Measurements from ENCODE around the gene SH3BP5L. TPM values are rescaled to one million over a fixed set of nuclear protein-coding genes. Genes with fewer than 3 reads are reported as not detected.

Gene SH3BP5L
- total and polyA plus RNA-seq, 2 experiments from 2014 or later, result 2.8 to 26.1 TPM

DNA sequence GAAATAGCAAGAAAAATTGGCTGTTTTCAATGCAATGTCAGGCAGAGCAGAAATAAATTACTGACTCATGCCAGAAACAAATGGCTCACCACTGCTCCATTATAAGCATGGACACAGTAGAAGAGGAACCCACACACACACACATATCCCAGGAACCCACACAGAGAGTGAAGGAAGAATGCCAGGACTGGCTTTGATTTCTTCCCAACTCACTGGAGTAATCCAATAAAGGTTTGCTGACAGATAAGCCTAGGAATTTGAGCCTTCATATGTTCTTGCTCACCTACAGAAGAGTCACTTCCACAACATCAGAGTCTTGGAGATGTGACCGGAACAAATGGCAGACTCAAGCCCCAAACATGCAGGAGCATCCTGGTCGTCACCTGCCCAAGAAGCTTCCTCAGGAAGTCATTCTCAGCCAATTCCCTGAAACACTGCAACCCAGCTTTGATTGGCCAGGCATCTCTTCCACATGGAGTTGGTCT, 2.2 kb downstream of the SH3BP5L start:
- no peak overlapping the region for H3K4me3 ChIP-seq
- H3K4me2 ChIP-seq, result no peak overlapping the region
- peaks cover 36% of the 10 kb centered on the region for H3K36me3 Mint-ChIP-seq (ENCODE audit: low read depth)
- peaks cover 35% of the 10 kb centered on the region for H3K4me1 Mint-ChIP-seq
- DNase-seq (ENCODE audit: low spot score) (no peak), ATAC-seq (no peak)
- peaks cover 51% of the 10 kb centered on the region for H3K79me2 ChIP-seq (replicated peaks; ENCODE audit: insufficient read depth)
- TF ChIP-seq, protein P1, sequence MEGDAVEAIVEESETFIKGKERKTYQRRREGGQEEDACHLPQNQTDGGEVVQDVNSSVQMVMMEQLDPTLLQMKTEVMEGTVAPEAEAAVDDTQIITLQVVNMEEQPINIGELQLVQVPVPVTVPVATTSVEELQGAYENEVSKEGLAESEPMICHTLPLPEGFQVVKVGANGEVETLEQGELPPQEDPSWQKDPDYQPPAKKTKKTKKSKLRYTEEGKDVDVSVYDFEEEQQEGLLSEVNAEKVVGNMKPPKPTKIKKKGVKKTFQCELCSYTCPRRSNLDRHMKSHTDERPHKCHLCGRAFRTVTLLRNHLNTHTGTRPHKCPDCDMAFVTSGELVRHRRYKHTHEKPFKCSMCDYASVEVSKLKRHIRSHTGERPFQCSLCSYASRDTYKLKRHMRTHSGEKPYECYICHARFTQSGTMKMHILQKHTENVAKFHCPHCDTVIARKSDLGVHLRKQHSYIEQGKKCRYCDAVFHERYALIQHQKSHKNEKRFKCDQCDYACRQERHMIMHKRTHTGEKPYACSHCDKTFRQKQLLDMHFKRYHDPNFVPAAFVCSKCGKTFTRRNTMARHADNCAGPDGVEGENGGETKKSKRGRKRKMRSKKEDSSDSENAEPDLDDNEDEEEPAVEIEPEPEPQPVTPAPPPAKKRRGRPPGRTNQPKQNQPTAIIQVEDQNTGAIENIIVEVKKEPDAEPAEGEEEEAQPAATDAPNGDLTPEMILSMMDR (conservative IDR thresholded peaks at IDR 0.05; ENCODE audit: low read depth in 2 of 2), result no peak
- TF ChIP-seq EZH2phosphoT487 (IDR thresholded peaks at IDR 0.05; ENCODE audit: unreplicated experiment), result no peak
- TF ChIP-seq, protein P2, sequence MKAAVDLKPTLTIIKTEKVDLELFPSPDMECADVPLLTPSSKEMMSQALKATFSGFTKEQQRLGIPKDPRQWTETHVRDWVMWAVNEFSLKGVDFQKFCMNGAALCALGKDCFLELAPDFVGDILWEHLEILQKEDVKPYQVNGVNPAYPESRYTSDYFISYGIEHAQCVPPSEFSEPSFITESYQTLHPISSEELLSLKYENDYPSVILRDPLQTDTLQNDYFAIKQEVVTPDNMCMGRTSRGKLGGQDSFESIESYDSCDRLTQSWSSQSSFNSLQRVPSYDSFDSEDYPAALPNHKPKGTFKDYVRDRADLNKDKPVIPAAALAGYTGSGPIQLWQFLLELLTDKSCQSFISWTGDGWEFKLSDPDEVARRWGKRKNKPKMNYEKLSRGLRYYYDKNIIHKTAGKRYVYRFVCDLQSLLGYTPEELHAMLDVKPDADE (IDR thresholded peaks at IDR 0.05), result no peak
- H3K4me3 Mint-ChIP-seq, result peak overlapping the region; percentile 89; the same call in 1 of the 3 replicates
- no peak overlapping the region for H2AFZ ChIP-seq
- no peaks in the 10 kb centered on the region; the same call in 1 of the 2 replicates for H3K9me2 ChIP-seq (ENCODE audit: insufficient read depth)
- H3K27me3 ChIP-seq (ENCODE audit: insufficient read depth), result no peaks in the 10 kb centered on the region
- H4K20me1 ChIP-seq (replicated peaks; ENCODE audit: insufficient read depth), result peaks cover 8% of the 10 kb centered on the region; the same call in 1 of the 2 replicates
- H3K27ac Mint-ChIP-seq, result no peak overlapping the region
- peaks cover 6% of the 10 kb centered on the region for H3K27me3 Mint-ChIP-seq (ENCODE audit: insufficient read depth, low read depth, poor library complexity)
- H3K27ac ChIP-seq (ENCODE audit: low read depth), result no peak overlapping the region
- peaks cover 10% of the 10 kb centered on the region for H3K4me1 ChIP-seq (ENCODE audit: insufficient read depth)
- no peaks in the 10 kb centered on the region for H3F3A ChIP-seq (replicated peaks; ENCODE audit: low read depth)
- no peaks in the 10 kb centered on the region for H3K9me3 Mint-ChIP-seq
- no peaks in the 10 kb centered on the region for H3K36me3 ChIP-seq (ENCODE audit: insufficient read depth)

DNA sequence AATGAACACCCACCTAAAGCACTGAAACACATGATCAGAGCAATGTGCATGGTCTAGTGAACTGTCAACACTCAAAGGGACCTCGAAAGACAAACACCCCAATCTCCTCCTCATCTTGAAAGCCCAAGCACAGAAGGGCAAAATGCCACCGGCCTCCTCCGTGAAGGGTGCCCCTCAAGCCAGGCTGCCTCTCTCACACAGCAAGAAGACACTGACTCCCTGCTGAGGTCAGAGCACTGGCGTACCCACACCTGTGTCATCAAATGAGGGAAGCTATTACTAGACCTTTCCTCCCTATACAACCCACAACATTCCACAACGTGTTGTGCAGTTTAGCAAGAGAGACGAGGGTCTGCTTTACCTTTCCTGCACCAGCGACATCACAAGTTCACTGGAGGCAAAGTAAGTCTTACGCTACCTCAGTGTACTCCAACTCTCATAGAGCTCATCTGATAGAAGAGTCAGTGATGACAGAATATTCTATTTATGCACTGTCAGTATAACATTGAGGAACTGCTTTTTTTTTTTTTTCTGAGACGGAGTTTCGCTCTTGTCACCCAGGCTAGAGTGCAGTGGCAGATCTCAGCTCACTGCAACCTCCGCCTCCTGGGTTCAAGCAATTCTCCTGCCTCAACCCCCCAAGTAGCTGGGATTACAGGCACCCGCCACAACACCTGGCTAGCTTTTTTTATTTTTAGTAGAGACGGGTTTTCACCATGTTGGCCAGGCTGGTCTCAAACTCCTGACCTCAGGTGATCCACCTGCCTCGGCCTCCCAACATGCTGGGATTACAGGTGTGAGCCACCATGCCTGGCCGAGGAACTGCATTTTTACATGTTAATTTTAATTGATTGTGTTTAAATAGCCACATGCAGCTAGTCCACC, 3.3 kb downstream of the SH3BP5L start:
- Histone ChIP-seq H3K4me3 (no peak overlapping the region), H3K27me3 (ENCODE audit: insufficient read depth) (no peaks in the 10 kb centered on the region), H3K4me1 (ENCODE audit: insufficient read depth) (peaks cover 10% of the 10 kb centered on the region), H3K27ac (ENCODE audit: low read depth) (no peak overlapping the region), H2AFZ (no peak overlapping the region), H3K36me3 (ENCODE audit: insufficient read depth) (no peaks in the 10 kb centered on the region), H3K9me2 (ENCODE audit: insufficient read depth) (no peaks in the 10 kb centered on the region), H4K20me1 (replicated peaks; ENCODE audit: insufficient read depth) (peaks cover 8% of the 10 kb centered on the region; the same call in 1 of the 2 replicates), H3K4me2 (no peak overlapping the region), H3K79me2 (replicated peaks; ENCODE audit: insufficient read depth) (peaks cover 57% of the 10 kb centered on the region), H3F3A (replicated peaks; ENCODE audit: low read depth) (no peaks in the 10 kb centered on the region)
- TF ChIP-seq NANOG (IDR thresholded peaks at IDR 0.05; ENCODE audit: borderline replicate concordance) (no peak), EZH2phosphoT487 (IDR thresholded peaks at IDR 0.05; ENCODE audit: unreplicated experiment) (no peak), STAT1 (IDR thresholded peaks at IDR 0.05; ENCODE audit: unreplicated experiment) (no peak), POLR2AphosphoS5 (IDR thresholded peaks at IDR 0.05; ENCODE audit: low read depth) (no peak), JUNB (IDR thresholded peaks at IDR 0.05; ENCODE audit: unreplicated experiment) (no peak)
- TF ChIP-seq, protein P2 (IDR thresholded peaks at IDR 0.05), result no peak
- H3K27ac Mint-ChIP-seq, result no peak overlapping the region
- no peak for ATAC-seq
- H3K4me1 Mint-ChIP-seq, result peaks cover 37% of the 10 kb centered on the region
- no peak for DNase-seq (ENCODE audit: low spot score)
- peaks cover 8% of the 10 kb centered on the region for H3K27me3 Mint-ChIP-seq (ENCODE audit: insufficient read depth, low read depth, poor library complexity)
- H3K36me3 Mint-ChIP-seq (ENCODE audit: low read depth), result peaks cover 36% of the 10 kb centered on the region
- H3K9me3 Mint-ChIP-seq, result no peaks in the 10 kb centered on the region
- no peak overlapping the region for H3K4me3 Mint-ChIP-seq

Measured in GM23338 (cell line).